Neural cell (in vitro differentiated cells): Measurements from ENCODE around the gene FARP2.
A peak's percentile ranks its signal among the peaks of the same experiment; 100 is the strongest.

Source experiments
- EZH2 ChIP-seq: fragments of 200-600, 300-800 bp; shearing (Covaris generic), sonication (generic); IDR thresholded peaks from 2 replicates; pipeline ENCODE4 v1.6.1; 2014; ENCODE audit warnings: antibody characterized with exemption, low read length, borderline replicate concordance, mild to moderate bottlenecking; ENCODE audit not compliant: insufficient read depth, poor library complexity, severe bottlenecking
- RAD21 ChIP-seq: fragments of 450-650 bp; conservative IDR thresholded peaks from 2 replicates; pipeline ENCODE4 v1.6.1; 2014; ENCODE audit warnings: antibody characterized with exemption, mild to moderate bottlenecking, moderate library complexity
- TF ChIP-seq, protein P1 (sequence below): fragments of 450-650 bp; IDR thresholded peaks from 2 replicates; pipeline ENCODE4 v1.5.1; 2014; ENCODE audit warnings: antibody characterized with exemption, mild to moderate bottlenecking, moderate library complexity; ENCODE audit not compliant: poor library complexity, severe bottlenecking

DNA sequence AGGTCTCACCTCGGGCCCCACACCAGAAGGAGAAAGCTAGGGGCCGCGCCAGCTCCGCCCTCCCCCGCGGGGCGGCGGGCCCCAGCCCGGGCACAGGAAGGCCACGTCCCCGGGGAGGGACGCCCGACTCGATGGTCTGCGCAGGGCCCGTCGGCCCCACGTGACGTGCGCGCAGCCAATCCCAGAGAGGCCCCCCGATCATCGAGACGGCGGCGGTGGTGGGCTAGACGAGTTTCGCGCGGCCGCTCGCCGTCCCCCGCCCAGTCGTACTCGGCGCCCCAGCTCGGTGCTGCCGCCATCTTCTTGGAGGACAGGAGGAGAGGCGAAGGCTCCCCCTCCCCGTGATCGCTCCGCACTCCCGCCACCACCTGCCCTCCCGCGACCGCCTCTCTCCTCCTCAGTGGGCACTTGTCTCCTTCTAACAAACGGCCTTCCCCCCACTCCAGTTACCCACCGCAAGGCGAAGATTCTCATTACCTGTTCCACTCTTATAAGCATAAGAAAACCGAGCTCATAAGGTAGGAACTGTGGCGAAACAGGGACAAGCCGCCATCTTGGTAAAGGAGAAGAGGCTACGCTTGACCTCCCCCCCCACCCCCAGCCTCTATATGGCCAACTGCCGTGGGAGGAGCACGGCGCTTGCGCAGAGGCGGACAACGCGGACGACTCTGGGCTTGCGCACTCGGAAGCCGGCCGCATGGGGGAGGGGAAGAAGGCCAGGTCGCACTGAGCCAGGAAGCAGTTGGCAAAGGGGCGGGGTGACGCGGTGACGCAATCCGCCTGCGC, 40.8 kb upstream of the FARP2 start, which contains the start of gene HDLBP:
- TF ChIP-seq, protein P1, sequence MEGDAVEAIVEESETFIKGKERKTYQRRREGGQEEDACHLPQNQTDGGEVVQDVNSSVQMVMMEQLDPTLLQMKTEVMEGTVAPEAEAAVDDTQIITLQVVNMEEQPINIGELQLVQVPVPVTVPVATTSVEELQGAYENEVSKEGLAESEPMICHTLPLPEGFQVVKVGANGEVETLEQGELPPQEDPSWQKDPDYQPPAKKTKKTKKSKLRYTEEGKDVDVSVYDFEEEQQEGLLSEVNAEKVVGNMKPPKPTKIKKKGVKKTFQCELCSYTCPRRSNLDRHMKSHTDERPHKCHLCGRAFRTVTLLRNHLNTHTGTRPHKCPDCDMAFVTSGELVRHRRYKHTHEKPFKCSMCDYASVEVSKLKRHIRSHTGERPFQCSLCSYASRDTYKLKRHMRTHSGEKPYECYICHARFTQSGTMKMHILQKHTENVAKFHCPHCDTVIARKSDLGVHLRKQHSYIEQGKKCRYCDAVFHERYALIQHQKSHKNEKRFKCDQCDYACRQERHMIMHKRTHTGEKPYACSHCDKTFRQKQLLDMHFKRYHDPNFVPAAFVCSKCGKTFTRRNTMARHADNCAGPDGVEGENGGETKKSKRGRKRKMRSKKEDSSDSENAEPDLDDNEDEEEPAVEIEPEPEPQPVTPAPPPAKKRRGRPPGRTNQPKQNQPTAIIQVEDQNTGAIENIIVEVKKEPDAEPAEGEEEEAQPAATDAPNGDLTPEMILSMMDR, result peak; percentile 97
- TF ChIP-seq EZH2, result no peak
- no peak for TF ChIP-seq RAD21
